Suprapubic skin (tissue), 4 donors: Measurements from ENCODE around the gene WWC2. TPM values are rescaled to one million over a fixed set of nuclear protein-coding genes. Genes with fewer than 3 reads are reported as not detected.
A peak's percentile ranks its signal among the peaks of the same experiment; 100 is the strongest.

ENCODE experiments used
- DNase-seq, 2 donors: peaks; one replicate each; pipeline ENCODE4 v3.0.0-alpha.2; 2019; ENCODE audit warnings: low spot score in 2 of 2
- H3K27ac ChIP-seq: fragments of 200-600 bp; sonication (generic); one replicate; pipeline ENCODE4 v1.5.1; 2019
- H3K27me3 ChIP-seq: fragments of 200-600 bp; sonication (generic); one replicate; pipeline ENCODE4 v1.5.1; 2019
- H3K36me3 ChIP-seq: fragments of 200-600 bp; sonication (generic); one replicate; pipeline ENCODE4 v1.5.1; 2019
- H3K4me1 ChIP-seq: fragments of 200-600 bp; sonication (generic); one replicate; pipeline ENCODE4 v1.5.1; 2019
- H3K4me3 ChIP-seq: fragments of 200-600 bp; sonication (generic); one replicate; pipeline ENCODE4 v1.5.1; 2019; ENCODE audit warnings: mild to moderate bottlenecking
- H3K9me3 ChIP-seq: fragments of 200-600 bp; sonication (generic); one replicate; pipeline ENCODE4 v1.5.1; 2019
- EP300 ChIP-seq: sonication (generic); formaldehyde crosslinking; IDR thresholded peaks from one replicate; pipeline ENCODE4 v1.6.1; 2017; ENCODE audit warnings: antibody characterized with exemption
- POLR2A ChIP-seq, 2 donors: fragments of 450-650 bp; IDR thresholded peaks; one replicate each; pipeline ENCODE4 v1.6.1; 2017; ENCODE audit warnings: antibody characterized with exemption in 2 of 2, mild to moderate bottlenecking in 2 of 2, moderate library complexity in 2 of 2
- POLR2AphosphoS5 ChIP-seq, 3 donors: sonication (generic); formaldehyde crosslinking; IDR thresholded peaks; one replicate each; pipeline ENCODE4 v1.6.1; 2017; ENCODE audit warnings: antibody characterized with exemption in 3 of 3
- WGBS: methylation state at CpG from one replicate; pipeline ENCODE4 v1.1.5; 2018; 5-methylcytosine and 5-hydroxymethylcytosine counted together
- total RNA-seq, 4 donors: library from RNA; depleted of rRNA; stranded (reverse); fragments of >200 nt; gene quantifications; one replicate each; pipeline ENCODE4 v1.1.0, GENCODE V29; 2016
- TF ChIP-seq, protein P1 (sequence below), 2 donors: fragments of 200-600 bp in 1 of 2; fragments of 450-650 bp in 1 of 2; sonication (generic) in 1 of 2; IDR thresholded peaks; one replicate each; pipeline ENCODE4 v1.5.1; 2016 to 2019; ENCODE audit warnings: antibody characterized with exemption in 2 of 2, mild to moderate bottlenecking in 1 of 2, moderate library complexity in 1 of 2

WWC2 gene
- total RNA-seq, 4 donors from 2014 or later: 9.2 to 30.4 (median 15.2) TPM

DNA sequence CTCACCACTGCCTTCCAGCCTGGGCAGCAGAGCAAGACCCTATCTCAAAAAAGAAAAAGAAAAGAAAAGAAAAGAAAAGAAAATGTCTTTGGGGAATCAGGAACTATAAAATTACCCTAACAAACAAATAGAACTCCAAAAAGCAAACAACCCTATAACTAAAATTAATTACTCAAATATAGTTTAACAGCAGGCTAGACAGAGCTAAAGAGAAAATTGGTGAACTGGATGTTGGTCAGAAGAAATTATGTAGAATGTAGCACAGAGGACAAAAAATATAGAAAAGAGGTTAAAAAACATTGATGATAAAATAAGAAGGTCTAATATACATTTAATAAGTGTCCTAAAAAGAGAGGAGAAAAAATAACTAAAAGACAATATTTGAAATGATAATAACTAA lies 27.8 kb upstream of the WWC2 start:
- DNase-seq: no peak
- Histone ChIP-seq H3K4me3 (no peak overlapping the region), H3K27me3 (no peaks in the 10 kb centered on the region), H3K4me1 (no peaks in the 10 kb centered on the region), H3K9me3 (peaks cover 3% of the 10 kb centered on the region), H3K27ac (no peak overlapping the region), H3K36me3 (no peaks in the 10 kb centered on the region)
- TF ChIP-seq EP300 (no peak), POLR2A (IDR thresholded peaks at IDR 0.05) (no peak), POLR2AphosphoS5 (IDR thresholded peaks at IDR 0.05) (no peak)
- TF ChIP-seq, protein P1, sequence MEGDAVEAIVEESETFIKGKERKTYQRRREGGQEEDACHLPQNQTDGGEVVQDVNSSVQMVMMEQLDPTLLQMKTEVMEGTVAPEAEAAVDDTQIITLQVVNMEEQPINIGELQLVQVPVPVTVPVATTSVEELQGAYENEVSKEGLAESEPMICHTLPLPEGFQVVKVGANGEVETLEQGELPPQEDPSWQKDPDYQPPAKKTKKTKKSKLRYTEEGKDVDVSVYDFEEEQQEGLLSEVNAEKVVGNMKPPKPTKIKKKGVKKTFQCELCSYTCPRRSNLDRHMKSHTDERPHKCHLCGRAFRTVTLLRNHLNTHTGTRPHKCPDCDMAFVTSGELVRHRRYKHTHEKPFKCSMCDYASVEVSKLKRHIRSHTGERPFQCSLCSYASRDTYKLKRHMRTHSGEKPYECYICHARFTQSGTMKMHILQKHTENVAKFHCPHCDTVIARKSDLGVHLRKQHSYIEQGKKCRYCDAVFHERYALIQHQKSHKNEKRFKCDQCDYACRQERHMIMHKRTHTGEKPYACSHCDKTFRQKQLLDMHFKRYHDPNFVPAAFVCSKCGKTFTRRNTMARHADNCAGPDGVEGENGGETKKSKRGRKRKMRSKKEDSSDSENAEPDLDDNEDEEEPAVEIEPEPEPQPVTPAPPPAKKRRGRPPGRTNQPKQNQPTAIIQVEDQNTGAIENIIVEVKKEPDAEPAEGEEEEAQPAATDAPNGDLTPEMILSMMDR (IDR thresholded peaks at IDR 0.05): no peak

DNA sequence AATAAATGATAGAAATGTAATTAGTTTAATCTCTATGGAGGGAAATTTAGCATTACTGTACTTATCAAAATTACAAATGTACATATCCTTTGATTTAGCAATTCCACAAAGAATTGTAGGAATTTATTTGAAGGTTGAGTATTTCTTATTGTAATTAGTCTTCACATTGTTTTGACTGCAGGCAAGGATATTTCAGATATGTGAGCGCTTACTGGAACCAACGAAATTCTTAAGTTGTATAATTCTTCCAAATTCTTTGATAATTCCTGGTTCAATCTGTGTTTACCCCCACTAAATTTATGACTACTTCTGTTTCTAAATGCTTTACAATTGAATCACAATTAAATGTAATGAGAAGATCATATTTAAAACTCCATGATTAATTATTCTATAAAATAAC lies 26.9 kb upstream of the WWC2 start:
- TF ChIP-seq POLR2A (IDR thresholded peaks at IDR 0.05) (no peak), EP300 (no peak), POLR2AphosphoS5 (IDR thresholded peaks at IDR 0.05) (no peak)
- TF ChIP-seq, protein P1 (IDR thresholded peaks at IDR 0.05): no peak
- no peaks in the 10 kb centered on the region for H3K36me3 ChIP-seq
- no peaks in the 10 kb centered on the region for H3K27me3 ChIP-seq
- 94% methylated on average over 2 of the region's 2 CpGs for WGBS
- DNase-seq: no peak
- H3K27ac ChIP-seq: no peak overlapping the region
- H3K4me3 ChIP-seq: no peak overlapping the region
- H3K4me1 ChIP-seq: no peaks in the 10 kb centered on the region
- peaks cover 3% of the 10 kb centered on the region for H3K9me3 ChIP-seq

DNA sequence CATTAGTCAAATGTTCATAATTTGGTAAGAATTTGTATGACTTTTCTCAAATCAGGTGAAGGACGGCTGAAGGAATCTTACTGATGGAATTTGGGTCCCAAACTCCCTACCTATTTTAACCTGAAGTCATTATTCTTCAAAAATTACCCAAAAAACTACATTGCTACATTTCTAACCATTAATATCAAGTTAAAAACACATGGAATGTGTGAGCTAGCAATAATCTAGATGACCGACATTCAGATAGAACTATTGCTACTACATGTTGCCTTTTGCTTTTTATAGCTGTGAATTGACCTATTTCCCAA lies 25.3 kb upstream of the WWC2 start:
- H3K4me1 ChIP-seq: no peaks in the 10 kb centered on the region
- 48% methylated on average over 2 of the region's 2 CpGs for WGBS

DNA sequence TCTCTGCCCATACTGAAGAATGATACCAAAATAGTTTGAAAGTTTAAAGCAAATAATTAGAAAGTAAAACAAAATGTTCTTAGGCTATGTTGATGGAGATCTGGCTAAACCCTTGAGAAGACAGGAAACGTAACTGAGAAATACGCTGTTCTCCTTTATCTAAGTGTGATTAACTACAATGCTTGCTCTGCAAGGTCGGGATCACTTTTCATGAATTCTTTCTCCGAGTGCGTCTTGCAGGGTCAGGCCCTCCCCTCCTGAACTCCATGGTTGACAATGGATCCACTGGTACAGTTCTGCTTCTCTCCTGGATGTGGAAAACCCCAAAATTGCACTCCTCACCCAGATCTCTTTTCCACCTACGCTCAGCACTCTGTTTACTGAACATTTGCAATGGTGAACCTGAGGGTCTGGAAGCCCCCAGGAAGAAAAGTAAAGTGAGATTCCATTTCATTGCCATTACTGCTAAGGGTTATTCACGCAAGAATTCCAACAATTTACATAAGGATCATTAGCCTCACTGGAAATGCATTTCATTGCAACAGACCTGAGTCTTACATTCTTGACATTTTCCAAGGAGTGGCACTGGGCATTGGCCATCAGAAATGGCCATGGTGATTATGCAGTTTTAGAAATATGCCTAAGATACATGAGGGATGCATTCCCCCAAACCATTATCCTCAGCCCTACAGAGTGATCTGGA lies 24.6 kb upstream of the WWC2 start:
- Histone ChIP-seq H3K27me3 (no peaks in the 10 kb centered on the region), H3K4me3 (no peak overlapping the region), H3K36me3 (no peaks in the 10 kb centered on the region), H3K9me3 (no peaks in the 10 kb centered on the region), H3K4me1 (no peaks in the 10 kb centered on the region), H3K27ac (no peak overlapping the region)
- DNase-seq: no peak
- TF ChIP-seq POLR2AphosphoS5 (IDR thresholded peaks at IDR 0.05): no peak
- no peak for TF ChIP-seq POLR2A (IDR thresholded peaks at IDR 0.05)
- 96% methylated on average over 7 of the region's 7 CpGs for WGBS

More for the DNA sequence above, 25.3 kb upstream of the WWC2 start:
- Histone ChIP-seq H3K27ac (no peak overlapping the region), H3K36me3 (no peaks in the 10 kb centered on the region), H3K27me3 (no peaks in the 10 kb centered on the region), H3K4me3 (no peak overlapping the region), H3K9me3 (peaks cover 3% of the 10 kb centered on the region)
- TF ChIP-seq POLR2AphosphoS5 (IDR thresholded peaks at IDR 0.05) (no peak), EP300 (no peak), POLR2A (IDR thresholded peaks at IDR 0.05) (no peak)
- TF ChIP-seq, protein P1 (IDR thresholded peaks at IDR 0.05): peak in 1 of 2 donors; percentile 3
- DNase-seq: no peak

DNA sequence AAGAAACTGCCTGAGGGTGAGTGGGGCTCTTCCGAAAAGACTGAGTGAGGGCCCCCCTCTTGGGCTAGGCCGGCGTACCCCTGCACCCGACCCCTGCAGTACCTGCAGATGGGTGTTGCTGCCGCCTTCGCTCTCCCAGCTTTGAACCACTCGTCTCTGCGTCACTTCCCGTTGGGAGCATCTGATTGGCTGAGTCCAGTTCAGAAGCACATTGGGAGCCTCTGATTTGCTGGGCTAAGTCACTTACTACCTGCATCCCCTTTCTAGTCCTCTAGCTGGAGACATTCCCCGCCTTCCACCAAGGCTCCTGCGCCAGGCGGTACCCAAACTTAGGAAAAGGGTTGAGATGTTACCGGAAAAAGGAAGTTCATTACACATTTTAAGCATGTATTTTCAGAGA lies 20.4 kb upstream of the WWC2 start:
- Histone ChIP-seq H3K36me3 (no peaks in the 10 kb centered on the region), H3K4me1 (no peaks in the 10 kb centered on the region), H3K9me3 (no peaks in the 10 kb centered on the region), H3K27ac (no peak overlapping the region), H3K4me3 (no peak overlapping the region), H3K27me3 (no peaks in the 10 kb centered on the region)
- WGBS: 95% methylated on average over 13 of the region's 13 CpGs
- no peak for TF ChIP-seq EP300
- TF ChIP-seq, protein P1 (IDR thresholded peaks at IDR 0.05): no peak
- no peak for TF ChIP-seq POLR2A (IDR thresholded peaks at IDR 0.05)
- no peak for TF ChIP-seq POLR2AphosphoS5 (IDR thresholded peaks at IDR 0.05)
- DNase-seq: no peak
